ENCODE measurements around the gene FBXO9. TPM values are rescaled to one million over a fixed set of nuclear protein-coding genes. Genes with fewer than 3 reads are reported as not detected.

Gene FBXO9
- 62.5 and 68.4 TPM in 2 replicates for total RNA-seq (2021)
- long read RNA-seq, transcript FBXO9-202 (13 exons, 3,418 nt): major isoform, 23 of 96 reads
- long read RNA-seq, partial matches to known transcripts: 63 of 96 reads
- long read RNA-seq, other reads (novel, unspliced or antisense): 9 of 96 reads

- H2BK5ac ChIP-seq (ENCODE audit: insufficient read length, low read length): no peak within 1 kb of the TSS
- Mint-ChIP-seq H3K9me3 (no peaks in the 10 kb centered on the region), H3K27me3 (ENCODE audit: low read depth) (no peaks in the 10 kb centered on the region; the same call in 1 of the 2 replicates), H3K36me3 (ENCODE audit: insufficient read depth in 1 of 3, low read depth in 3 of 3) (peaks cover 0 to 2% (median 1%) of the 10 kb centered on the region in 3 experiments; a peak in 3 of 7 replicates), H3K4me1 (peaks cover 19 to 22% of the 10 kb centered on the region in 2 experiments), H3K4me3 (peak within 1 kb of the TSS; percentile 98 to 99), H3K27ac (peak within 1 kb of the TSS; percentile 96 to 99 (median 97))
- H3K56ac ChIP-seq (ENCODE audit: insufficient read length, low read depth, low read length): no peak within 1 kb of the TSS
- H4K8ac ChIP-seq (replicated peaks; ENCODE audit: insufficient read length, low read depth, low read length): no peak within 1 kb of the TSS
- H3K4ac ChIP-seq (ENCODE audit: low read depth, low read length): no peak within 1 kb of the TSS
- no peaks in the 10 kb centered on the region for H3K4me1 ChIP-seq (ENCODE audit: insufficient read depth, low read length)
- no peak within 1 kb of the TSS for H3K23ac ChIP-seq (ENCODE audit: insufficient read length, low read depth, low read length)
- H2BK15ac ChIP-seq (ENCODE audit: low read depth, low read length): no peak within 1 kb of the TSS
- peak within 1 kb of the TSS; percentile 87 for H3K14ac ChIP-seq (ENCODE audit: insufficient read depth, low read length)
- H3K9me3 ChIP-seq (ENCODE audit: control insufficient read depth, low read depth, low read length): no peaks in the 10 kb centered on the region
- no peak within 1 kb of the TSS for H2AK5ac ChIP-seq (ENCODE audit: insufficient read length, low read length)
- no peak within 1 kb of the TSS for H2BK120ac ChIP-seq (ENCODE audit: low read depth, low read length, poor library complexity, severe bottlenecking)
- WGBS (ENCODE audit: extremely low coverage, insufficient read length, low lambda C conversion rate): no CpG with 5 or more reads among the region's 78 CpGs
- H4K20me1 ChIP-seq (ENCODE audit: control insufficient read depth, insufficient read depth, insufficient read length): no peaks in the 10 kb centered on the region
- peak within 1 kb of the TSS; percentile 67 for H2AFZ ChIP-seq (ENCODE audit: low read length)
- H3K9ac ChIP-seq (ENCODE audit: extremely low read depth, insufficient read length, low read length): peak within 1 kb of the TSS; percentile 64
- H3K4me2 ChIP-seq (ENCODE audit: insufficient read depth, insufficient read length, low read length): peak within 1 kb of the TSS; percentile 71
- H3K79me2 ChIP-seq (ENCODE audit: insufficient read depth, low read length): no peaks in the 10 kb centered on the region; the same call in 1 of the 2 replicates
- no peaks in the 10 kb centered on the region for H3K27me3 ChIP-seq (ENCODE audit: insufficient read depth, low read length)
- H3K27ac ChIP-seq (ENCODE audit: insufficient read length, low read depth, low read length): no peak within 1 kb of the TSS
- H4K91ac ChIP-seq (ENCODE audit: insufficient read length, low read depth, low read length): no peak within 1 kb of the TSS
- TF ChIP-seq CTCF (conservative IDR thresholded peaks at IDR 0.05): no peak
- no peak within 1 kb of the TSS for H2BK20ac ChIP-seq (ENCODE audit: low read depth, low read length, poor library complexity, severe bottlenecking)
- H3T11ph ChIP-seq (ENCODE audit: low read length): no peak within 1 kb of the TSS
- H3K18ac ChIP-seq (ENCODE audit: insufficient read length, low read depth, low read length): peak within 1 kb of the TSS; percentile 80
- H2BK12ac ChIP-seq (ENCODE audit: insufficient read length, low read depth, low read length): no peak within 1 kb of the TSS
- peak; percentile 72 for DNase-seq
- peaks cover 11% of the 10 kb centered on the region for H3K23me2 ChIP-seq (ENCODE audit: insufficient read length, low read depth, low read length, poor library complexity, severe bottlenecking)
- H3K79me1 ChIP-seq (ENCODE audit: insufficient read depth, low read depth, low read length, poor library complexity, severe bottlenecking): no peaks in the 10 kb centered on the region
- no peak within 1 kb of the TSS for H4K5ac ChIP-seq (ENCODE audit: insufficient read length, low read depth, low read length)
Observed at GRCh38 chr6:53065266-53066076, at the start of gene FBXO9. Gene FBXO9 (plus strand): TSS chr6:53065404. CDS start chr6:53065790, 386 bp downstream.
